ENCODE data around the gene TUBE1.

- TF ChIP-seq CTCF (conservative IDR thresholded peaks at IDR 0.05; ENCODE audit: low read depth, low read length) (no peak), MAFK (IDR thresholded peaks at IDR 0.05; ENCODE audit: low read depth, low read length) (no peak), RCOR1 (IDR thresholded peaks at IDR 0.05; ENCODE audit: insufficient replicate concordance, low read length) (no peak), SMC3 (IDR thresholded peaks at IDR 0.05; ENCODE audit: low read depth, low read length) (no peak), CEBPB (IDR thresholded peaks at IDR 0.05; ENCODE audit: low read depth, low read length) (no peak)
Observed at GRCh38 chr6:112109262-112109661, 22.0 kb upstream of the TUBE1 start.

Measured in IMR-90 (cell line).